ENCODE measurements around the gene NPHS2.
"Not testable (repeated sequence)": the region's sequence is repeated elsewhere in the genome, so short reads cannot be mapped to it uniquely, and the experiment has no call there.

Gene NPHS2

DNA sequence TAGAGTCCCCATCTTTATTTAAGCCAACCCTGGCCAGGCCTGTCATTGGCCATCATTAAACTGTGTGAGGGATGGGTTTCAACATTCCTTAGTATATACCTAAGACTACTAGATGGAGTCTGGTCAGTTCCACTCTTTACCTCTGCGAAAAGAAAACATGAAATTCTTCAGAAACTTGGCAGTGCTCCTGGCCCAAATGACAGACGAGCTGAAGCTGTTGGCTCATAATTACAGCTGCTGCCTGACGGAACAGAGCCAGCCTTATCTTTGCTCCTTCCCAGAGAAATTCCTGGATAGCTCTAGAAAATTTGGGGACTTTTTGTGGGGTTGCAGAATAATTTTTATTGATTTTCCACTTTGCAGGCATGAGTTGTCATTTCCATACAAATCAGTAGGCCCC, 30.4 kb downstream of the NPHS2 start:
- H3K27me3 ChIP-seq (ENCODE audit: control insufficient read depth, insufficient read depth, low read length): no peaks in the 10 kb centered on the region
- H3K9me3 ChIP-seq (ENCODE audit: control insufficient read depth, insufficient read depth, low read length): peaks cover 12% of the 10 kb centered on the region
- no peaks in the 10 kb centered on the region for H3K36me3 ChIP-seq (ENCODE audit: control insufficient read depth, insufficient read depth, low read length)
- no peak overlapping the region for H3K4me3 ChIP-seq (ENCODE audit: low read depth, low read length)
- H3K27ac ChIP-seq (ENCODE audit: low read depth, low read length): no peak overlapping the region
- H3K9ac ChIP-seq (ENCODE audit: low read depth, low read length): no peak overlapping the region
- H3K4me1 ChIP-seq (ENCODE audit: control insufficient read depth, insufficient read depth, low read length): no peaks in the 10 kb centered on the region

DNA sequence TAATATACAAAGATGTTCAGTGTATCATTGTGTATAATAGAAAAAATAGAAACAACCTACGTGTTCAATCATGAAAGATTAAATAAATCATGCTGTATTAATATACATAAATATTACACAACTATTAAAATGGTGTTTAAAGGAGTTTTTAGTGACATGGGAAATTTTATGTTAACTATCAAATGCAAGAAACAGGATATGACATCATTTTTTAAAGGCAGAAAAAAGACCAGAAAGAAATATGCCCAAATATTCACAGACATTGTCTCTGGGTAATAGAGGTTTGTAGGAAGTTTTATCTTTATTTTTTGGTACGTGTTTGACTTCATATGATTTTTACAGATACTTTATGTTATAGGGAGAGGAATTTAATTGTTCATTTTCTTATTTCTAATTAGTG, 34.0 kb downstream of the NPHS2 start:
- Histone ChIP-seq H3K36me3 (ENCODE audit: control insufficient read depth, insufficient read depth, low read length) (no peaks in the 10 kb centered on the region), H3K9me3 (ENCODE audit: control insufficient read depth, insufficient read depth, low read length) (peaks cover 12% of the 10 kb centered on the region), H3K27ac (ENCODE audit: low read depth, low read length) (no peak overlapping the region), H3K27me3 (ENCODE audit: control insufficient read depth, insufficient read depth, low read length) (no peaks in the 10 kb centered on the region), H3K9ac (ENCODE audit: low read depth, low read length) (no peak overlapping the region), H3K4me3 (ENCODE audit: low read depth, low read length) (no peak overlapping the region), H3K4me1 (ENCODE audit: control insufficient read depth, insufficient read depth, low read length) (no peaks in the 10 kb centered on the region)

DNA sequence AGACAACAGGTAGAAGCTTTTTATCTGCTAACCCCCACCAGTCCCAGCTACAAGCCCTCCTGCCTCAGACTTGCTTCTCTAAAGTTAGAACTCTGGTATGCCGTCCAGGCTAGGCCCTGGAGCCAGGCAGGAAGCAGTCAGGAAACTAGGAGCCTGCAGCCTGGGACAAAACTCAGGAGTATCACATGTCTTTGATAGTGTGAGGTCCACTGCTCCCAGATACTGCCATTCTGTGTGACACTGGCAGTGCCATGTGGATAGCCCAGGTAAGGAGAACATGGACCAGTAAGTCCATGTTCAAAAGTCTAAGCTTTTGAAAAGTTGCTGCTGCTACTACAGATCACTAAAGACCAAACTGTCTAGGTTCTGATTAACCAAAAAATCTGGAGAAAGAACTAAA, 45.4 kb downstream of the NPHS2 start:
- no peaks in the 10 kb centered on the region for H3K36me3 ChIP-seq (ENCODE audit: control insufficient read depth, insufficient read depth, low read length)
- H3K27me3 ChIP-seq (ENCODE audit: control insufficient read depth, insufficient read depth, low read length): no peaks in the 10 kb centered on the region
- no peak overlapping the region for H3K4me3 ChIP-seq (ENCODE audit: low read depth, low read length)
- peaks cover 23% of the 10 kb centered on the region for H3K4me1 ChIP-seq (ENCODE audit: control insufficient read depth, insufficient read depth, low read length)
- no peak overlapping the region for H3K9ac ChIP-seq (ENCODE audit: low read depth, low read length)
- H3K9me3 ChIP-seq (ENCODE audit: control insufficient read depth, insufficient read depth, low read length): no peaks in the 10 kb centered on the region
- H3K27ac ChIP-seq (ENCODE audit: low read depth, low read length): peak overlapping the region; percentile 94

DNA sequence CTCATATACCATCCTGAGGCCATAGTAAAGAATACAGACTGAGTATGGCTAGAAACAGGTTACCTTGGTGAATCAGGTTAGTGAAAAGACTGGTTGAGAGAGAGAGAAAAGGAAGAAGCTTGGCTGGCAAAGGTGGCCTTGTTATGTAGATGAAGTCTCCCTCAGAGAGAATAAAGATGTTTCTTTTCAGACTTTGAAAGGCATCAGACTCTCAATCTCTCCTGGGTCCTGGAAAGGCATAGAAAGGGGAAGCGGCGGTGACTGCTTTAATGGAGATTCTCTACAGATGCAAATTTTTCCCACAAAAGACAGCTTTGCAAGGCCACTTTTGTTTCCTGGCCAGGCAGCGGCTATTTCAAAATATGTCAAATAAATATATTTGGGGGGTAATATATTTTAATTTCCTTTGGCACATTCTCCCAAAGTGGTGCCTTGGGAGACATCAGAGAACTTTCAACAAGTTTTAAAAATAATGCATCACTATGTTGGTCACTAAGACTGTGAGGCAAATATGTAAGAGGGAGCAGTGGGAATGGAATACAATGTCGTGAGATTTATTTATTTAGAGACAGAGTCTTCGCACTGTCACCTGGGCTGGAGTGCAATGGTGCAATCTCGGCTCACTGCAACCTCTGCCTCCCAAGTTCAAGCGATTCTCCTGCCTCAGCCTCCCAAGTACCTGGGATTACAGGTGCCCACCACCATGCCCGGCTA, 46.1 kb downstream of the NPHS2 start:
- H3K36me3 ChIP-seq (ENCODE audit: control insufficient read depth, insufficient read depth, low read length): no peaks in the 10 kb centered on the region
- peaks cover 24% of the 10 kb centered on the region for H3K4me1 ChIP-seq (ENCODE audit: control insufficient read depth, insufficient read depth, low read length)
- H3K9ac ChIP-seq (ENCODE audit: low read depth, low read length): no peak overlapping the region
- H3K27me3 ChIP-seq (ENCODE audit: control insufficient read depth, insufficient read depth, low read length): no peaks in the 10 kb centered on the region
- H3K27ac ChIP-seq (ENCODE audit: low read depth, low read length): peak overlapping the region; percentile 94
- no peak overlapping the region for H3K4me3 ChIP-seq (ENCODE audit: low read depth, low read length)
- no peaks in the 10 kb centered on the region for H3K9me3 ChIP-seq (ENCODE audit: control insufficient read depth, insufficient read depth, low read length)

DNA sequence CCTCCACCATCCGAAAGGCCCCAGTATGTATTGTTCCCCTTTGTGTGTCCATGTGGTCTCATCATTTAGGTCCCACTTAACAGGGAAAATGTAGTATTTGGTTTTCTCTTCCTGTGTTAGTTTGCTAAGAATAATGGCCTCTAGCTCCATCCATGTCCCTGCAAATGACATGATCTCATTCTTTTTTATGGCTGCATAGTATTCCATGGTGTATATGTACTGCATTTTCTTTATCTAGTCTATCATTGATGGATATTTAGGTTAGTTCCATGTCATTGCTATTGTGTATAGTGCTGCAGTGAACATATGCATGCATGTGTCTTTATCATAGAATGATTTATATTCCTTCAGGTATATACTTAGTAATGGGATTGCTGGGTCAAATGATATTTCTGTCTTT, 57.2 kb downstream of the NPHS2 start:
- not testable (repeated sequence) for H3K9ac ChIP-seq (ENCODE audit: low read depth, low read length); H3K9me3 ChIP-seq (ENCODE audit: control insufficient read depth, insufficient read depth, low read length); H3K4me3 ChIP-seq (ENCODE audit: low read depth, low read length); H3K27ac ChIP-seq (ENCODE audit: low read depth, low read length); H3K36me3 ChIP-seq (ENCODE audit: control insufficient read depth, insufficient read depth, low read length); H3K4me1 ChIP-seq (ENCODE audit: control insufficient read depth, insufficient read depth, low read length); H3K27me3 ChIP-seq (ENCODE audit: control insufficient read depth, insufficient read depth, low read length)

DNA sequence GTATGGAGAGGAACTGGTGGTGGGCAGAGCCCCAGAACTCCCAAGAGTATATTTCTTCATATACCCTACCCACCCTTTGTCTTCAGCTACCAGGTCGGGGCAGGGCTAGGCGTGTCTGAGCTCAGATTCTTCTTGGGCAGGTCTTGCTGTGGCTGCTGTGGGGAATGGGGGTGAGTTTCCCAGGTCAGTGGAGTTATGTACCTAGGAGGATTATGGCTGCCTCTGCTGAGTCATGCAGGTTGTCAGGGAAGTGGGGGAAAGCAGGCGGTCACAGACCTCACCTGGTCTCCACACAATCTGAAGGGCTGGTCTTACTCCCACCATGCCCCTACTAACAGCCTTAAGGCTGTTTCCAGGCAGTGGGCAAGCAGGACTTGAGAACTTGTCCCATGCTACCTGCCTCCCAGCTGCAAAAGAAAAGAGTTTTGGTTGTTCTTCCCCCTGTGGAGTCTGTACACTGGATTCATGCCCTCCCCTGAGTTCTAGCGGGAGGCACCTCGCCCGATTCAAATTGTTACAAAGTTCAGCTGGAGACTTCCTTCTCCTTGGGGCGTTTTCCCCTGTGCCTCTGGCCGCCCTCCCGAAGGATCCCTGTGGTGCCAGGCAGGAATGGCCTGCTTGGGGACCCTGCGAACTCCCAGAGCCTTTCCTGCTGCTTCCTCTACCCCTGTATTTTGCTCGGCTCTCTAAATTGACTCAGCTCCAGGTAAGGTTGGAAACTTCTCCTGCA, 58.6 kb downstream of the NPHS2 start:
- no peaks in the 10 kb centered on the region for H3K9me3 ChIP-seq (ENCODE audit: control insufficient read depth, insufficient read depth, low read length)
- no peaks in the 10 kb centered on the region for H3K36me3 ChIP-seq (ENCODE audit: control insufficient read depth, insufficient read depth, low read length)
- no peaks in the 10 kb centered on the region for H3K27me3 ChIP-seq (ENCODE audit: control insufficient read depth, insufficient read depth, low read length)
- no peak overlapping the region for H3K9ac ChIP-seq (ENCODE audit: low read depth, low read length)
- no peak overlapping the region for H3K4me3 ChIP-seq (ENCODE audit: low read depth, low read length)
- H3K4me1 ChIP-seq (ENCODE audit: control insufficient read depth, insufficient read depth, low read length): 0 out of 2 replicates have a peak, but pooled peaks cover 3% of the 10 kb centered on the region
- no peak overlapping the region for H3K27ac ChIP-seq (ENCODE audit: low read depth, low read length)

DNA sequence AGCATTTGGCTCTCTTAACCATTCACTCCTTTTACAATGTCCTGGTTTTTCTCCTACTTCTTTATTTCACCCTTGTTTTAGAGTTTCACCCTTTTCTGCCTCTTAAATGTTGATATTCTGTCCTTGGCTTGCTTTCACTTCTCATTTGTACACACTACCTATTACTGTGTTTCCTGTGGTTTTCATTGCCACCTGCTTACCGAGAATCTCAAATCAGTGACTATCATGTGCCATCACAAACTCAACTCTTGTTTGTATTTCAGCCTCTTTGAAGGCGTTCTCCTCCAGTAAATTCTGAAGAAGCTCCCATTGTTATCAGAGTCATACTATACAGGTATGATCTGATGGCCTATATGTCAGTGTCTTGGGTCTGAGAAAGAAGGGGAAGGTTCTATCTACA, 65.7 kb downstream of the NPHS2 start:
- H3K4me1 ChIP-seq (ENCODE audit: control insufficient read depth, insufficient read depth, low read length): no peaks in the 10 kb centered on the region
- H3K4me3 ChIP-seq (ENCODE audit: low read depth, low read length): no peak overlapping the region
- no peaks in the 10 kb centered on the region for H3K36me3 ChIP-seq (ENCODE audit: control insufficient read depth, insufficient read depth, low read length)
- H3K27ac ChIP-seq (ENCODE audit: low read depth, low read length): no peak overlapping the region
- H3K27me3 ChIP-seq (ENCODE audit: control insufficient read depth, insufficient read depth, low read length): no peaks in the 10 kb centered on the region
- no peaks in the 10 kb centered on the region for H3K9me3 ChIP-seq (ENCODE audit: control insufficient read depth, insufficient read depth, low read length)
- no peak overlapping the region for H3K9ac ChIP-seq (ENCODE audit: low read depth, low read length)

DNA sequence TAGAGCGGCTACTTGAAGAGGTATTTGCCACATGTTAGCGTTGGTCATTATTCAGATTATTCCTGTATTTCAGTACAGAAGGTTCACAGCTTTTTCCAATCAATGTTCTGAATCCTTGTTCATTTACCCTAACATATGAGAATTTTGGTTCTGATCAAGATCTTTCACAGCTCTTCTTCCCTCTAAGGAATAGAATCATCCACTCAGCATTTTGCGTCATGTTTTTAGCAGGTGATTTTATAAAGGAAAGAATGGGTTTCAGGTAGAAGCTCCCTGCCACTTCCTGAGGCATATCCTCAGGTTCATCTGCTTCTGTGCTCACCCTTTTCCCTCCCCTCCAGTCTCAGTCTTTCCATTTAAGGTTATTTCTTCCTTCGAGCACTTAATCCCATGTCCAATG, 66.4 kb downstream of the NPHS2 start:
- Histone ChIP-seq H3K9me3 (ENCODE audit: control insufficient read depth, insufficient read depth, low read length) (no peaks in the 10 kb centered on the region), H3K27me3 (ENCODE audit: control insufficient read depth, insufficient read depth, low read length) (no peaks in the 10 kb centered on the region), H3K9ac (ENCODE audit: low read depth, low read length) (no peak overlapping the region), H3K4me1 (ENCODE audit: control insufficient read depth, insufficient read depth, low read length) (no peaks in the 10 kb centered on the region), H3K36me3 (ENCODE audit: control insufficient read depth, insufficient read depth, low read length) (no peaks in the 10 kb centered on the region), H3K27ac (ENCODE audit: low read depth, low read length) (no peak overlapping the region), H3K4me3 (ENCODE audit: low read depth, low read length) (no peak overlapping the region)

DNA sequence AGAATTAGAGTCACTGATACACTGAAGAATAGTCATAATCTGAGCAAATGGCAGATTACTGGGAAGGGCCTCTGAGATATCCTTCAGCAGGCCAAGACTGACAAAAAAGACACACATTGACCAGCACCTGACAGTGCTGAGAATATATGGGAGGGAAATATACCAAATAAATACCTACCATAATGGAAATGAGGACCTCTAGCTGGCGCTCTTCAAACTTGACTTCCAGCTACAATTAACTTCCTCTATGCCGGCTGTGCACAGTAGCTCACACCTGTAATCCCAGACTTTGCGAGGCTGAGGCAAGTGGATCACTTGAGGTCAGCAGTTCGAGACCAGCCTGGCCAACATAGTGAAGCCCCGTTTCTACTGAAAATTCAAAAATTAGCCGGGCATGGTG, 69.5 kb downstream of the NPHS2 start:
- no peaks in the 10 kb centered on the region for H3K9me3 ChIP-seq (ENCODE audit: control insufficient read depth, insufficient read depth, low read length)
- no peaks in the 10 kb centered on the region for H3K4me1 ChIP-seq (ENCODE audit: control insufficient read depth, insufficient read depth, low read length)
- no peaks in the 10 kb centered on the region for H3K36me3 ChIP-seq (ENCODE audit: control insufficient read depth, insufficient read depth, low read length)
- H3K4me3 ChIP-seq (ENCODE audit: low read depth, low read length): no peak overlapping the region
- H3K9ac ChIP-seq (ENCODE audit: low read depth, low read length): no peak overlapping the region
- H3K27me3 ChIP-seq (ENCODE audit: control insufficient read depth, insufficient read depth, low read length): no peaks in the 10 kb centered on the region
- H3K27ac ChIP-seq (ENCODE audit: low read depth, low read length): no peak overlapping the region
